Neural progenitor cell (in vitro differentiated cells): ENCODE results near the gene KCNMA1. TPM values are rescaled to one million over a fixed set of nuclear protein-coding genes. Genes with fewer than 3 reads are reported as not detected.
A peak's percentile ranks its signal among the peaks of the same experiment; 100 is the strongest.

Experiments
- DNase-seq: peaks from one replicate; pipeline ENCODE4 v3.0.0-alpha.2; 2016; ENCODE audit warnings: low spot score
- H2AFZ ChIP-seq: fragments of 200-600 bp; sonication (generic); replicated peaks from 2 replicates; pipeline ENCODE4 v1.6.1; 2016; ENCODE audit warnings: antibody characterized with exemption
- H3F3A ChIP-seq: fragments of 200-600 bp; sonication (generic); 2 replicates; pipeline ENCODE4 v1.6.1; 2016; ENCODE audit warnings: antibody characterized with exemption, low read depth
- H3K27ac ChIP-seq: fragments of 200-600 bp; sonication (generic); 2 replicates; pipeline ENCODE4 v1.5.1; 2016; ENCODE audit warnings: mild to moderate bottlenecking
- H3K27me3 ChIP-seq: fragments of 200-600 bp; sonication (generic); 2 replicates; pipeline ENCODE4 v1.6.1; 2016; ENCODE audit warnings: mild to moderate bottlenecking, moderate library complexity
- H3K36me3 ChIP-seq: fragments of 200-600 bp; sonication (generic); 2 replicates; pipeline ENCODE4 v1.5.1; 2016
- H3K4me1 ChIP-seq: fragments of 200-600 bp; sonication (generic); 2 replicates; pipeline ENCODE4 v1.6.1; 2016; ENCODE audit warnings: mixed run types
- H3K4me2 ChIP-seq: fragments of 200-600 bp; sonication (generic); 2 replicates; pipeline ENCODE4 v1.6.1; 2016
- H3K4me3 ChIP-seq: fragments of 200-600 bp; sonication (generic); 2 replicates; pipeline ENCODE4 v1.5.1; 2016
- H3K79me2 ChIP-seq: fragments of 200-600 bp; sonication (generic); 2 replicates; pipeline ENCODE4 v1.6.1; 2016; ENCODE audit warnings: low read depth
- H3K9ac ChIP-seq: fragments of 200-600 bp; sonication (generic); 2 replicates; pipeline ENCODE4 v1.6.1; 2016
- H3K9me3 ChIP-seq: fragments of 200-600 bp; sonication (generic); 2 replicates; pipeline ENCODE4 v1.5.1; 2016; ENCODE audit warnings: low read depth
- H4K20me1 ChIP-seq: fragments of 200-600 bp; sonication (generic); 2 replicates; pipeline ENCODE4 v1.6.1; 2016; ENCODE audit warnings: low read depth
- H3K27ac Mint-ChIP-seq: 3 replicates; pipeline ENCODE4 v1.8.0; 2021; ENCODE audit warnings: mixed read lengths
- H3K27me3 Mint-ChIP-seq: 2 replicates; pipeline ENCODE4 v1.8.0; 2022; ENCODE audit warnings: low read depth, mild to moderate bottlenecking, inconsistent platforms, moderate library complexity, mixed read lengths; ENCODE audit not compliant: insufficient read depth
- H3K36me3 Mint-ChIP-seq: 3 replicates; pipeline ENCODE4 v1.8.0; 2021; ENCODE audit warnings: mixed read lengths
- H3K4me1 Mint-ChIP-seq: 3 replicates; pipeline ENCODE4 v1.8.0; 2021; ENCODE audit warnings: mixed read lengths
- H3K4me3 Mint-ChIP-seq: 3 replicates; pipeline ENCODE4 v1.8.0; 2021; ENCODE audit warnings: mild to moderate bottlenecking, moderate library complexity, mixed read lengths
- H3K9me3 Mint-ChIP-seq: 3 replicates; pipeline ENCODE4 v1.8.0; 2020; ENCODE audit warnings: mixed read lengths
- EZH2 ChIP-seq: fragments of 200-600 bp; sonication (generic); IDR thresholded peaks from 2 replicates; pipeline ENCODE4 v1.6.1; 2017; ENCODE audit warnings: antibody characterized with exemption, mild to moderate bottlenecking, moderate library complexity
- EZH2phosphoT487 ChIP-seq: fragments of 200-600 bp; sonication (generic); IDR thresholded peaks from 2 replicates; pipeline ENCODE4 v1.6.1; 2017; ENCODE audit warnings: antibody characterized with exemption
- total RNA-seq: library from RNA; depleted of rRNA; stranded (reverse); fragments of >200 nt; gene quantifications from 2 replicates; pipeline ENCODE4 v1.2.3, GENCODE V29; 2015; ENCODE audit warnings: low replicate concordance
- TF ChIP-seq, protein P1 (sequence below): fragments of 200-600 bp; sonication (generic); IDR thresholded peaks from 2 replicates; pipeline ENCODE4 v1.5.1; 2017; ENCODE audit warnings: antibody characterized with exemption, mild to moderate bottlenecking

The KCNMA1 gene
- total RNA-seq, 1 donor from 2014 or later: 2.4 TPM

DNA sequence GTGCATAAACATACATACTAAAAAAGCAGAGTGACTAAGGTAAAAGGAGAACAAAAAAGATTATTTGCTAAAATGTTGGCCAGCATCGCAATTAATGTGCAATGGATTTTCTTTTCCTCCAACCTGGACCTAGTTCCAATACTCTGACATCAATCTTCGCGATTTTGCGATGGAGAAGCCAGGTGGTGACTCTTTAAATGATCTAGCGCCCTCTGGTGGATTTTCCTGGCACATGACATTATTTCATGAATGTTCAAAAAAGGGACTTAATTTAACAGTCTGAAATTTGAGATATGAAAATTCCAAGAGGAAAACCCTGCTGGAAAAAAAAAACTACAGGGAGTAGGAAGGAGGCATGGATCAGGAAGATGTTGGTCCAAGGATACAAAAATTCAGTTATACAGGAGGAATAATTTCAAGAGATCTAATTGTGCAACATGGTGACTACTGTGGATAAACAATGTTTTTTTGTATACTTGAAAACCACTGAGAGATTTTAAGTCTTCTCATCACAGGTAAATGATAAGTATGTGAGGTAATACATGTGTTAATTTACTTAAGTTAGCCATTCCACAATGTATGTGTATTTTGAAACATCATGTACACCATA is 4.3 kb upstream of the KCNMA1 start:
- Mint-ChIP-seq H3K4me3 (no peak overlapping the region), H3K27me3 (peaks cover 34% of the 10 kb centered on the region)
- DNase-seq: peak; percentile 87

DNA sequence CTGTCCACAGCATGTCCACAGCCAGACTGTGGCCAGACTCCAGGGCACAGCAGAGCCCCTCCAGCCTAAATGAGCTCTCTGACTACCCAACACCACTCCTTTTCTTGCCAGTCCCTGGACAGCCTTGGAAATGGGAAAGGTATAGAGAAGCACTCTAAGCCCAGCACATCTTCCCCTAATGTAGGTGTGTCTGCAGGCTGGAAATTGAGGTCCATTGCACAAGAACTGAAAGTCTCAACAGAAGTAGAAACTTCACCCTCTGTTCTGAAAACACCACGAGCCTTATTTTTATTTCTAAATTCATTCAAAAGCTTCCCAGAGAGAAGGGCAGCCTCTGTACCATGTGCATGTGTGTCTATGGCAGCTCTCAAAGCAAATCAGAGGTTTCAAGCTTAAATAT is 3.7 kb upstream of the KCNMA1 start:
- H3K27ac ChIP-seq: no peak overlapping the region
- DNase-seq: no peak
- peaks cover 18% of the 10 kb centered on the region for H4K20me1 ChIP-seq
- H3K27ac Mint-ChIP-seq: no peak overlapping the region
- H3K27me3 Mint-ChIP-seq: peaks cover 39% of the 10 kb centered on the region
- no peaks in the 10 kb centered on the region for H3K36me3 ChIP-seq
- H3K4me1 ChIP-seq: peaks cover 15% of the 10 kb centered on the region
- H3K9me3 ChIP-seq: peaks cover 6% of the 10 kb centered on the region
- no peak overlapping the region for H3K4me3 ChIP-seq
- H3F3A ChIP-seq: peaks cover 8% of the 10 kb centered on the region
- H3K9me3 Mint-ChIP-seq: peaks cover 3% of the 10 kb centered on the region
- H3K79me2 ChIP-seq: no peaks in the 10 kb centered on the region
- H3K27me3 ChIP-seq: peaks cover 51% of the 10 kb centered on the region
- no peak overlapping the region for H3K9ac ChIP-seq
- TF ChIP-seq, protein P1, sequence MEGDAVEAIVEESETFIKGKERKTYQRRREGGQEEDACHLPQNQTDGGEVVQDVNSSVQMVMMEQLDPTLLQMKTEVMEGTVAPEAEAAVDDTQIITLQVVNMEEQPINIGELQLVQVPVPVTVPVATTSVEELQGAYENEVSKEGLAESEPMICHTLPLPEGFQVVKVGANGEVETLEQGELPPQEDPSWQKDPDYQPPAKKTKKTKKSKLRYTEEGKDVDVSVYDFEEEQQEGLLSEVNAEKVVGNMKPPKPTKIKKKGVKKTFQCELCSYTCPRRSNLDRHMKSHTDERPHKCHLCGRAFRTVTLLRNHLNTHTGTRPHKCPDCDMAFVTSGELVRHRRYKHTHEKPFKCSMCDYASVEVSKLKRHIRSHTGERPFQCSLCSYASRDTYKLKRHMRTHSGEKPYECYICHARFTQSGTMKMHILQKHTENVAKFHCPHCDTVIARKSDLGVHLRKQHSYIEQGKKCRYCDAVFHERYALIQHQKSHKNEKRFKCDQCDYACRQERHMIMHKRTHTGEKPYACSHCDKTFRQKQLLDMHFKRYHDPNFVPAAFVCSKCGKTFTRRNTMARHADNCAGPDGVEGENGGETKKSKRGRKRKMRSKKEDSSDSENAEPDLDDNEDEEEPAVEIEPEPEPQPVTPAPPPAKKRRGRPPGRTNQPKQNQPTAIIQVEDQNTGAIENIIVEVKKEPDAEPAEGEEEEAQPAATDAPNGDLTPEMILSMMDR: no peak
- TF ChIP-seq EZH2phosphoT487 (no peak), EZH2 (no peak)
- no peak overlapping the region for H3K4me3 Mint-ChIP-seq
- peaks cover 13% of the 10 kb centered on the region for H3K4me1 Mint-ChIP-seq
- H2AFZ ChIP-seq: no peak overlapping the region
- no peaks in the 10 kb centered on the region for H3K36me3 Mint-ChIP-seq
- no peak overlapping the region for H3K4me2 ChIP-seq

More for the DNA sequence above, 4.3 kb upstream of the KCNMA1 start:
- no peaks in the 10 kb centered on the region for H3K79me2 ChIP-seq
- Mint-ChIP-seq H3K36me3 (no peaks in the 10 kb centered on the region), H3K4me1 (peaks cover 8% of the 10 kb centered on the region), H3K9me3 (peaks cover 3% of the 10 kb centered on the region), H3K27ac (no peak overlapping the region)
- no peak overlapping the region for H2AFZ ChIP-seq
- H3K9me3 ChIP-seq: peaks cover 6% of the 10 kb centered on the region
- peaks cover 10% of the 10 kb centered on the region for H3K4me1 ChIP-seq
- peaks cover 4% of the 10 kb centered on the region for H3F3A ChIP-seq
- peaks cover 46% of the 10 kb centered on the region for H3K27me3 ChIP-seq
- H4K20me1 ChIP-seq: peaks cover 12% of the 10 kb centered on the region
- H3K36me3 ChIP-seq: no peaks in the 10 kb centered on the region
- TF ChIP-seq EZH2: no peak
- no peak for TF ChIP-seq EZH2phosphoT487
- TF ChIP-seq, protein P1: peak; percentile 93
- no peak overlapping the region for H3K27ac ChIP-seq
- H3K9ac ChIP-seq: no peak overlapping the region
- no peak overlapping the region for H3K4me2 ChIP-seq
- H3K4me3 ChIP-seq: no peak overlapping the region

DNA sequence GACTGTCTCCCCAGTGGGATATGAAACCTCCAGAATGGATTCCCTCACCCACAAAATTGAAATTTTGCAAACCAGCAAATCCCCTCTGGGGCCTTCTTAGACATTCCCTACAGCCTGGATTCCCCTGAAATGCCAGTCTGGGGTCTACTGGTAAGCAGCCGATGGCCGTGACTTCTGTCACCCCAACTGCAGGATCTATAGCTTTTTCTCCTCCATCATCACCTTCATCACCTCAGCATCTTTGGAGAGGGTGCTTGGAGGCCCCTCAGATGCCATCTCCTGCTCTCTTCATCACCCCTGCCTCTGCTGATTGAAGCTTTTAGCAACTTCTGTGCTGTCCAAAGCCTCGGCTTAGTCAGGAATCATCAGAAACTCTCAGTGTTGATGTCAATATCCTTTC is 2.6 kb upstream of the KCNMA1 start:
- no peak for DNase-seq
- Histone ChIP-seq H3K36me3 (no peaks in the 10 kb centered on the region), H3K9me3 (peaks cover 6% of the 10 kb centered on the region), H2AFZ (no peak overlapping the region), H3K27ac (no peak overlapping the region), H3K79me2 (no peaks in the 10 kb centered on the region), H3K4me1 (peaks cover 26% of the 10 kb centered on the region), H3K4me3 (no peak overlapping the region), H4K20me1 (peaks cover 25% of the 10 kb centered on the region), H3F3A (peaks cover 15% of the 10 kb centered on the region), H3K4me2 (no peak overlapping the region), H3K9ac (no peak overlapping the region), H3K27me3 (peaks cover 63% of the 10 kb centered on the region)
- Mint-ChIP-seq H3K27me3 (peaks cover 51% of the 10 kb centered on the region), H3K4me1 (peaks cover 23% of the 10 kb centered on the region), H3K36me3 (no peaks in the 10 kb centered on the region), H3K4me3 (peak overlapping the region; percentile 75), H3K9me3 (peaks cover 3% of the 10 kb centered on the region), H3K27ac (no peak overlapping the region)
- TF ChIP-seq EZH2 (no peak), EZH2phosphoT487 (no peak)
- TF ChIP-seq, protein P1: no peak
